ENCODE data around the gene ITK.

DNA sequence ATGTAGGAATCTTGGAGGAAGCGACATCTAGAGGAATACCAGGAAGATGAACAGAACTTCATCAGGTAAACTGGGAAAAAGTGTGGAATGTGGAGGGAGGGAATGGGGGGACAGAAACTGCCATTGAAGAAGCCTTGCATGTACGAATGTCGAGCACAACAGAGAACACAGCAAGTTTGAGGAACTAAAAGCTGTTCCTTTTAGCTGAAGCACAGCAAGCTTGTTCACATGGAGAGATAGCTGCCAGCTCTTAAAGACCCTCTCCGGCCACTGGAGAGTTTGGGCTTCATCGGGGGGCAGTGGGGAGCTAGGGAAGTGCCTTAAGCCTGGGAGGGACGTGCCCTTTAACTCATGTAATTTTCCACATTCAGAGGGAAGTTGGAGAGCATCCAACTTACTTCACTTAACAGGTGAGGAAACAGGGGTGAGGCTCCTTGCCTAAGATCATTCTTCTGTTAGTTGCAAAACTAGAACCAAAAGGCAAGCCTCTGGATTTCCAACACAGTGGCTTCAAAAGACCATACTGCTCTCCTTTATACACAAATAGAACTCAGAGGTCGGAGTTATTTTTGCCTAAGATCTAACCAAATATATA lies 83.0 kb downstream of the ITK start:
- TF ChIP-seq POLR2A (IDR thresholded peaks at IDR 0.05), result no peak
- TF ChIP-seq, protein P1, sequence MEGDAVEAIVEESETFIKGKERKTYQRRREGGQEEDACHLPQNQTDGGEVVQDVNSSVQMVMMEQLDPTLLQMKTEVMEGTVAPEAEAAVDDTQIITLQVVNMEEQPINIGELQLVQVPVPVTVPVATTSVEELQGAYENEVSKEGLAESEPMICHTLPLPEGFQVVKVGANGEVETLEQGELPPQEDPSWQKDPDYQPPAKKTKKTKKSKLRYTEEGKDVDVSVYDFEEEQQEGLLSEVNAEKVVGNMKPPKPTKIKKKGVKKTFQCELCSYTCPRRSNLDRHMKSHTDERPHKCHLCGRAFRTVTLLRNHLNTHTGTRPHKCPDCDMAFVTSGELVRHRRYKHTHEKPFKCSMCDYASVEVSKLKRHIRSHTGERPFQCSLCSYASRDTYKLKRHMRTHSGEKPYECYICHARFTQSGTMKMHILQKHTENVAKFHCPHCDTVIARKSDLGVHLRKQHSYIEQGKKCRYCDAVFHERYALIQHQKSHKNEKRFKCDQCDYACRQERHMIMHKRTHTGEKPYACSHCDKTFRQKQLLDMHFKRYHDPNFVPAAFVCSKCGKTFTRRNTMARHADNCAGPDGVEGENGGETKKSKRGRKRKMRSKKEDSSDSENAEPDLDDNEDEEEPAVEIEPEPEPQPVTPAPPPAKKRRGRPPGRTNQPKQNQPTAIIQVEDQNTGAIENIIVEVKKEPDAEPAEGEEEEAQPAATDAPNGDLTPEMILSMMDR (IDR thresholded peaks at IDR 0.05), result no peak

All from transverse colon (tissue), 3 donors.